H1 (cell line): ENCODE measurements around the gene IL9R. TPM values are rescaled to one million over a fixed set of nuclear protein-coding genes. Genes with fewer than 3 reads are reported as not detected.

Source experiments
- ATF3 ChIP-seq: IDR thresholded peaks from 2 replicates; pipeline ENCODE4 v1.6.1; 2011; ENCODE audit warnings: low read depth, mild to moderate bottlenecking, low read length; ENCODE audit not compliant: insufficient read depth
- CHD7 ChIP-seq: fragments of 300-600 bp; sonication (generic); IDR thresholded peaks from 2 replicates; pipeline ENCODE4 v1.7.1; 2012; ENCODE audit warnings: low read length, moderate library complexity, mild to moderate bottlenecking, inconsistent platforms; ENCODE audit not compliant: insufficient replicate concordance
- CREB1 ChIP-seq: IDR thresholded peaks from 2 replicates; pipeline ENCODE4 v1.6.1; 2012; ENCODE audit warnings: inconsistent platforms
- FOSL1 ChIP-seq: IDR thresholded peaks from 2 replicates; pipeline ENCODE4 v1.6.1; 2011; ENCODE audit warnings: mild to moderate bottlenecking, low read depth, low read length, moderate library complexity; ENCODE audit not compliant: insufficient read depth
- HDAC2 ChIP-seq, 2 experiments: fragments of 300-600 bp in 1 of 2; sonication (generic) in 1 of 2; IDR thresholded peaks; 2 replicates each; pipeline ENCODE4 v1.6.1; 2011 to 2012; ENCODE audit warnings: low read depth in 2 of 2, low read length in 2 of 2, mild to moderate bottlenecking in 2 of 2, moderate library complexity in 2 of 2, borderline replicate concordance in 1 of 2, inconsistent platforms in 1 of 2
- RNF2 ChIP-seq: fragments of 200-900, 300-1000 bp; sonication (generic); IDR thresholded peaks from 2 replicates; pipeline ENCODE4 v1.7.1; 2016; ENCODE audit warnings: borderline replicate concordance, low read depth, mild to moderate bottlenecking, antibody characterized with exemption, low read length; ENCODE audit not compliant: poor library complexity, severe bottlenecking; ENCODE audit errors: missing control alignments
- SIRT6 ChIP-seq: IDR thresholded peaks from one replicate; pipeline ENCODE4 v1.7.1; 2012; ENCODE audit warnings: low read length, inconsistent platforms
- USF2 ChIP-seq: IDR thresholded peaks from 2 replicates; pipeline ENCODE4 v1.6.1; 2011; ENCODE audit warnings: low read length, improper control_type of control experiment
- polyA plus RNA-seq, 7 experiments: library from polyadenylated mRNA; depleted of rRNA in 3 of 7; stranded (reverse) in 5 of 7; unstranded in 2 of 7; fragments of >200 nt in 5 of 7; fragments of 200-250 nt in 2 of 7; gene quantifications; 1 replicate in 5 of 7; 2 replicates in 1 of 7; 4 replicates in 1 of 7; pipeline versions ENCODE4 v1.2.1 to v1.2.3, GENCODE V29; 2011 to 2013; ENCODE audit warnings: missing spikeins in 2 of 7, mixed read lengths in 2 of 7
- total RNA-seq: library from RNA; stranded (reverse); fragmentation: NEBNext Ultra II Directional; extraction: Animal tissue kit (Norgen Biotek cat#: 25700); gene quantifications from 2 replicates; pipeline ENCODE4 v1.2.1, GENCODE V29; 2021

IL9R gene
- total and polyA plus RNA-seq, 2 of the 8 experiments (the other 6 are each of a cell fraction or from before 2014, with no cell fraction given), result 0.14 to 0.28 TPM

GRCh38 chrX:155959018-155959587 lies 38.4 kb upstream of the IL9R start (continued):
- no peak for TF ChIP-seq CHD7
- no peak for TF ChIP-seq RNF2
- no peak for TF ChIP-seq FOSL1
- no peak for TF ChIP-seq ATF3
- TF ChIP-seq HDAC2 (IDR thresholded peaks at IDR 0.05; ENCODE audit: borderline replicate concordance in 1 of 2, low read depth in 2 of 2, low read length in 2 of 2), result no peak
- no peak for TF ChIP-seq CREB1
- no peak for TF ChIP-seq USF2
- TF ChIP-seq SIRT6, result no peak
